ENCODE results near the gene HIRA. TPM values are rescaled to one million over a fixed set of nuclear protein-coding genes. Genes with fewer than 3 reads are reported as not detected.

Gene HIRA, protein sequence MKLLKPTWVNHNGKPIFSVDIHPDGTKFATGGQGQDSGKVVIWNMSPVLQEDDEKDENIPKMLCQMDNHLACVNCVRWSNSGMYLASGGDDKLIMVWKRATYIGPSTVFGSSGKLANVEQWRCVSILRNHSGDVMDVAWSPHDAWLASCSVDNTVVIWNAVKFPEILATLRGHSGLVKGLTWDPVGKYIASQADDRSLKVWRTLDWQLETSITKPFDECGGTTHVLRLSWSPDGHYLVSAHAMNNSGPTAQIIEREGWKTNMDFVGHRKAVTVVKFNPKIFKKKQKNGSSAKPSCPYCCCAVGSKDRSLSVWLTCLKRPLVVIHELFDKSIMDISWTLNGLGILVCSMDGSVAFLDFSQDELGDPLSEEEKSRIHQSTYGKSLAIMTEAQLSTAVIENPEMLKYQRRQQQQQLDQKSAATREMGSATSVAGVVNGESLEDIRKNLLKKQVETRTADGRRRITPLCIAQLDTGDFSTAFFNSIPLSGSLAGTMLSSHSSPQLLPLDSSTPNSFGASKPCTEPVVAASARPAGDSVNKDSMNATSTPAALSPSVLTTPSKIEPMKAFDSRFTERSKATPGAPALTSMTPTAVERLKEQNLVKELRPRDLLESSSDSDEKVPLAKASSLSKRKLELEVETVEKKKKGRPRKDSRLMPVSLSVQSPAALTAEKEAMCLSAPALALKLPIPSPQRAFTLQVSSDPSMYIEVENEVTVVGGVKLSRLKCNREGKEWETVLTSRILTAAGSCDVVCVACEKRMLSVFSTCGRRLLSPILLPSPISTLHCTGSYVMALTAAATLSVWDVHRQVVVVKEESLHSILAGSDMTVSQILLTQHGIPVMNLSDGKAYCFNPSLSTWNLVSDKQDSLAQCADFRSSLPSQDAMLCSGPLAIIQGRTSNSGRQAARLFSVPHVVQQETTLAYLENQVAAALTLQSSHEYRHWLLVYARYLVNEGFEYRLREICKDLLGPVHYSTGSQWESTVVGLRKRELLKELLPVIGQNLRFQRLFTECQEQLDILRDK
- total RNA-seq (2014; rRNA removed; shearing (Covaris generic)) (55.5 and 58.3 TPM in 2 replicates), polyA plus RNA-seq (2016; fragmentation: Nextera tagmentation; extraction: Ambion mirVana) (9.4 and 10.0 TPM in 2 replicates)
- long read RNA-seq, partial matches to known transcripts: 2 of 2 reads
- long read RNA-seq, other reads (novel, unspliced or antisense): 0 of 2 reads

- H3K79me2 ChIP-seq (replicated peaks; ENCODE audit: insufficient read depth): peaks cover 45% of the 10 kb centered on the region
- ATAC-seq (peak; percentile 66), DNase-seq (ENCODE audit: low spot score) (peak; percentile 84)
- peak within 1 kb of the TSS; percentile 100 for H3K4me2 ChIP-seq
- H2AFZ ChIP-seq: peak within 1 kb of the TSS; percentile 91
- H3F3A ChIP-seq (replicated peaks; ENCODE audit: low read depth): peaks cover 13% of the 10 kb centered on the region; the same call in 1 of the 2 replicates
- Mint-ChIP-seq H3K9me3 (no peaks in the 10 kb centered on the region), H3K36me3 (ENCODE audit: low read depth) (peaks cover 21% of the 10 kb centered on the region), H3K4me1 (peaks cover 21% of the 10 kb centered on the region), H3K27ac (peak within 1 kb of the TSS; percentile 88), H3K27me3 (ENCODE audit: insufficient read depth, low read depth, poor library complexity) (peaks cover 13% of the 10 kb centered on the region), H3K4me3 (peak within 1 kb of the TSS; percentile 85)
- no peaks in the 10 kb centered on the region for H3K27me3 ChIP-seq (ENCODE audit: insufficient read depth)
- H4K20me1 ChIP-seq (replicated peaks; ENCODE audit: insufficient read depth): peaks cover 45% of the 10 kb centered on the region
- H3K36me3 ChIP-seq (ENCODE audit: insufficient read depth): no peaks in the 10 kb centered on the region
- H3K4me1 ChIP-seq (ENCODE audit: insufficient read depth): peaks cover 19% of the 10 kb centered on the region
- peak within 1 kb of the TSS; percentile 95 for H3K4me3 ChIP-seq
- H3K27ac ChIP-seq (ENCODE audit: low read depth): peak within 1 kb of the TSS; percentile 93
- no peak for TF ChIP-seq JUNB (IDR thresholded peaks at IDR 0.05; ENCODE audit: unreplicated experiment)
- peak; percentile 62 for TF ChIP-seq CREB1 (CRISPR knock-in tag; IDR thresholded peaks at IDR 0.05; ENCODE audit: low read depth)
- TF ChIP-seq, protein P1, sequence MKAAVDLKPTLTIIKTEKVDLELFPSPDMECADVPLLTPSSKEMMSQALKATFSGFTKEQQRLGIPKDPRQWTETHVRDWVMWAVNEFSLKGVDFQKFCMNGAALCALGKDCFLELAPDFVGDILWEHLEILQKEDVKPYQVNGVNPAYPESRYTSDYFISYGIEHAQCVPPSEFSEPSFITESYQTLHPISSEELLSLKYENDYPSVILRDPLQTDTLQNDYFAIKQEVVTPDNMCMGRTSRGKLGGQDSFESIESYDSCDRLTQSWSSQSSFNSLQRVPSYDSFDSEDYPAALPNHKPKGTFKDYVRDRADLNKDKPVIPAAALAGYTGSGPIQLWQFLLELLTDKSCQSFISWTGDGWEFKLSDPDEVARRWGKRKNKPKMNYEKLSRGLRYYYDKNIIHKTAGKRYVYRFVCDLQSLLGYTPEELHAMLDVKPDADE (IDR thresholded peaks at IDR 0.05): peak; percentile 54; the same call in 1 of the 2 replicates
- no peak for TF ChIP-seq CTCF (conservative IDR thresholded peaks at IDR 0.05; ENCODE audit: low read depth in 2 of 2)
- peak; percentile 50 for TF ChIP-seq POLR2AphosphoS5 (IDR thresholded peaks at IDR 0.05; ENCODE audit: low read depth)
- no peaks in the 10 kb centered on the region for H3K9me2 ChIP-seq (ENCODE audit: insufficient read depth)
Measured at GRCh38 chr22:19431649-19432132, at the start of gene HIRA. Gene HIRA, minus strand, starts transcription at chr22:19431733. Its CDS starts 257 bp downstream, at chr22:19431476.

DNA sequence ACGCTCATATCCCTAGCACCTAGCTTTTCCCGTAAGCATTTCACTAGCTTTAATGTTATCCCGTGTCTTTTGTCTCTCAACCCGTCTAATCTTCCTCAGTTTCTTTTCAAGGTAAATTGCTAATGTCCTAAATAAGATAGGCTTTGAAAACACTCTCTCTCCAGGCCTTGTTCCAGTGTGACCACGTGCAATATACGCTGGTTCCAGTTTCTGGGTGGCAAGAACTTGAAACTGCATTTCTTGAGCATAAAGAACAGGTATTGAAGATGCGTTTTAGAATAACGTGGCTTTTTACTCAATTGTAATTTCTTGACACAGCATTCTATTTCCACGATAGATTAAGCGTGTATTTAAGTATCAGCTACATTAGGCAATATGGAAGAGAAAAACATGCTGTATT, 49.3 kb upstream of the HIRA start:
- Histone ChIP-seq H3K4me3 (peak overlapping the region; percentile 55), H3K4me2 (peak overlapping the region; percentile 96), H3K9me2 (ENCODE audit: insufficient read depth) (no peaks in the 10 kb centered on the region), H3K79me2 (replicated peaks; ENCODE audit: insufficient read depth) (peaks cover 42% of the 10 kb centered on the region), H2AFZ (no peak overlapping the region), H3K27me3 (ENCODE audit: insufficient read depth) (no peaks in the 10 kb centered on the region), H4K20me1 (replicated peaks; ENCODE audit: insufficient read depth) (peaks cover 29% of the 10 kb centered on the region), H3F3A (replicated peaks; ENCODE audit: low read depth) (no peaks in the 10 kb centered on the region), H3K36me3 (ENCODE audit: insufficient read depth) (peaks cover 26% of the 10 kb centered on the region), H3K4me1 (ENCODE audit: insufficient read depth) (peaks cover 13% of the 10 kb centered on the region), H3K27ac (ENCODE audit: low read depth) (no peak overlapping the region)
- Mint-ChIP-seq H3K27me3 (ENCODE audit: insufficient read depth, low read depth, poor library complexity) (peaks cover 3% of the 10 kb centered on the region), H3K27ac (0 out of 2 replicates have a peak overlapping the region, but pooled peaks have one; percentile 100), H3K4me1 (peaks cover 17% of the 10 kb centered on the region), H3K9me3 (no peaks in the 10 kb centered on the region), H3K4me3 (peak overlapping the region; percentile 97), H3K36me3 (ENCODE audit: low read depth) (peaks cover 28% of the 10 kb centered on the region)
- DNase-seq (ENCODE audit: low spot score) (no peak), ATAC-seq (no peak)
- no peak for TF ChIP-seq STAT1 (IDR thresholded peaks at IDR 0.05; ENCODE audit: unreplicated experiment)
- TF ChIP-seq EZH2phosphoT487 (IDR thresholded peaks at IDR 0.05; ENCODE audit: unreplicated experiment): no peak
- no peak for TF ChIP-seq ZNF462 (CRISPR knock-in tag; IDR thresholded peaks at IDR 0.05)
